Measurements from ENCODE around the gene PLCB1. TPM values are rescaled to one million over a fixed set of nuclear protein-coding genes. Genes with fewer than 3 reads are reported as not detected.

PLCB1 gene
- total RNA-seq, 1 donor = 13.4 TPM

DNA sequence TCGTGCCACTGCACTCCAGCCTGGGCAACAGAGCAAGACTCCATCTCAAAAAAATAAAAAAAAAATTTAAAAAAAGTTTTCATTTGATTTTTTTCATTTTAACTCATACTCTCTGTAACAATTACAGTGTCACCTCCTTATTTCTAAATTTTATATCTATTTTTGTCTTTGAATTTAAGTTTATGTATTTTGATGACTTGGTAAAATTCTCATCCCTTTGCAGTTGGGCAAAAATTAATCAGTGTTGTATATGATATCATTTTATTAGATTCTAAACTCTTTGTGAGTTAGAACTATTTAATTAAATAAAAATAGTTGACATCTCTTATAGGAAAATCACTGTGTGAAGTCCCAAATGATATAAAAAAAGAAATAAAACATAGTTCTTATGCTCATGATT is 270.7 kb downstream of the PLCB1 start:
- Histone ChIP-seq H2AFZ (ENCODE audit: low read length) (no peak overlapping the region), H3K79me2 (ENCODE audit: insufficient read depth, low read length) (no peaks in the 10 kb centered on the region), H3K4me3 (ENCODE audit: insufficient read depth, low read length) (no peak overlapping the region), H4K20me1 (ENCODE audit: insufficient read depth, low read length) (no peaks in the 10 kb centered on the region), H3K27ac (ENCODE audit: low read depth, low read length) (no peak overlapping the region), H3K36me3 (ENCODE audit: insufficient read depth, low read length) (no peaks in the 10 kb centered on the region), H3K27me3 (ENCODE audit: insufficient read depth, low read length) (no peaks in the 10 kb centered on the region), H3K4me1 (ENCODE audit: insufficient read depth, low read length) (no peaks in the 10 kb centered on the region), H3K9me3 (ENCODE audit: low read depth, low read length) (no peaks in the 10 kb centered on the region), H3K4me2 (ENCODE audit: insufficient read depth, low read length) (no peak overlapping the region)
- TF ChIP-seq, protein P1, sequence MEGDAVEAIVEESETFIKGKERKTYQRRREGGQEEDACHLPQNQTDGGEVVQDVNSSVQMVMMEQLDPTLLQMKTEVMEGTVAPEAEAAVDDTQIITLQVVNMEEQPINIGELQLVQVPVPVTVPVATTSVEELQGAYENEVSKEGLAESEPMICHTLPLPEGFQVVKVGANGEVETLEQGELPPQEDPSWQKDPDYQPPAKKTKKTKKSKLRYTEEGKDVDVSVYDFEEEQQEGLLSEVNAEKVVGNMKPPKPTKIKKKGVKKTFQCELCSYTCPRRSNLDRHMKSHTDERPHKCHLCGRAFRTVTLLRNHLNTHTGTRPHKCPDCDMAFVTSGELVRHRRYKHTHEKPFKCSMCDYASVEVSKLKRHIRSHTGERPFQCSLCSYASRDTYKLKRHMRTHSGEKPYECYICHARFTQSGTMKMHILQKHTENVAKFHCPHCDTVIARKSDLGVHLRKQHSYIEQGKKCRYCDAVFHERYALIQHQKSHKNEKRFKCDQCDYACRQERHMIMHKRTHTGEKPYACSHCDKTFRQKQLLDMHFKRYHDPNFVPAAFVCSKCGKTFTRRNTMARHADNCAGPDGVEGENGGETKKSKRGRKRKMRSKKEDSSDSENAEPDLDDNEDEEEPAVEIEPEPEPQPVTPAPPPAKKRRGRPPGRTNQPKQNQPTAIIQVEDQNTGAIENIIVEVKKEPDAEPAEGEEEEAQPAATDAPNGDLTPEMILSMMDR (IDR thresholded peaks at IDR 0.05; ENCODE audit: extremely low read depth, low read depth, low read length) = no peak
- no peak for DNase-seq (ENCODE audit: insufficient read length, low spot score, missing footprints)

DNA sequence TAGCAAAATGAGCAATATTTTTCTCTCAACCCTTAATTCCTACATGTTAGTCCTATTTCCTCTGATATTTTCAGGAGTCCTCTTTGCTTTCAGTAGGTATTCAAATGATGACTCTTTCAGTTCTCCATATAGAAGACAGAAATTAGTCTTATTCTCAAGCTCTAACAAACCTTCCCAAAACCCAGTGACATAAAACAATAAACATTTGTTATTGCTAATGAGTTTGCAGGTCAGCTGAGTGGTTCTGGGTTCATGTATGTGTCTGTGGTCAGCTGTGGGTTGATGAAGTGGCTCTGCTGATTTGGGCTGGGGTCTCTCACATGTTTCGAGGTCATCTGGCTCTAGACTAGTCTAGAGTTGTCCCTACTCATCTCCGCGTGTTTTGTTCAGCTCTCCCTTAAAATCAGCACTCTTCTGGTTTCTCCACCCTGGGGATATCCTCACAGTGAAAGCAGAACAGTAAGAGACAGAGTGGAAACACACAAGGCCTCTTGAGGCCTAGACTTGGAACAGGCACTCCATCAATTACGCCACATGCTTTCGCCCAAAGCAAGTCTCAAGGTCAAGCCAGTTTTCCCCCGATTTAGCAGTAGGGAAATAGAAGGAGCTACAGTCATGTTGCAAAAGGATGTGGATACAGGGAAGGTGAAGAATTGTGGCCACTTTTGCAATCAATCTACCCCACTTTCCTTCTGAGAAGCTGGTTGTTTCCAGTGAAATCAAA is 273.0 kb downstream of the PLCB1 start:
- Histone ChIP-seq H3K79me2 (ENCODE audit: insufficient read depth, low read length) (no peaks in the 10 kb centered on the region), H3K36me3 (ENCODE audit: insufficient read depth, low read length) (no peaks in the 10 kb centered on the region), H3K4me3 (ENCODE audit: insufficient read depth, low read length) (no peak overlapping the region), H2AFZ (ENCODE audit: low read length) (no peak overlapping the region), H3K9me3 (ENCODE audit: low read depth, low read length) (no peaks in the 10 kb centered on the region), H3K27me3 (ENCODE audit: insufficient read depth, low read length) (no peaks in the 10 kb centered on the region), H3K4me1 (ENCODE audit: insufficient read depth, low read length) (no peaks in the 10 kb centered on the region), H3K27ac (ENCODE audit: low read depth, low read length) (no peak overlapping the region), H3K4me2 (ENCODE audit: insufficient read depth, low read length) (no peak overlapping the region), H4K20me1 (ENCODE audit: insufficient read depth, low read length) (no peaks in the 10 kb centered on the region)
- TF ChIP-seq, protein P1 (IDR thresholded peaks at IDR 0.05; ENCODE audit: extremely low read depth, low read depth, low read length) = no peak
- DNase-seq (ENCODE audit: insufficient read length, low spot score, missing footprints) = no peak

DNA sequence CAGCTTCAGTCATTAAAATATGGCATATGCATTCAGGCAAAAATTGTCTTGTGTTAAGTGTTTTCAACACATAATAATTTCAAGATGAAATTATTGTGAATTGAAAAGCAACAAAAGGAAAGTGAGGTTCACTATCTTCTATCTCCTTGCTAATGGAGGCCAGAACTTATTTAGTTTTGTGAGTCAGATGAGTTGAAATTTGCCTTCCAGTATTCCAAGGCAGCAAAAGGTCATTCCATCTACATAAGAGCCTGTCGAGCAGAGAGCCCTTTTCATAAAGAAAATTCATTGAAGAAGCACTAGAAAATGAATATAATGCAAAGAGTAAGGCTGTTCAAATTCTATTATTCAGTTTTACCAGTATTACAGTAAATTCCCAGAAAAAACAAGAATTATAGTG is 274.3 kb downstream of the PLCB1 start:
- H3K27me3 ChIP-seq (ENCODE audit: insufficient read depth, low read length) = no peaks in the 10 kb centered on the region
- TF ChIP-seq, protein P1 (IDR thresholded peaks at IDR 0.05; ENCODE audit: extremely low read depth, low read depth, low read length) = no peak
- no peaks in the 10 kb centered on the region for H4K20me1 ChIP-seq (ENCODE audit: insufficient read depth, low read length)
- no peak overlapping the region for H3K4me2 ChIP-seq (ENCODE audit: insufficient read depth, low read length)
- DNase-seq (ENCODE audit: insufficient read length, low spot score, missing footprints) = no peak
- no peak overlapping the region for H3K27ac ChIP-seq (ENCODE audit: low read depth, low read length)
- no peaks in the 10 kb centered on the region for H3K79me2 ChIP-seq (ENCODE audit: insufficient read depth, low read length)
- H2AFZ ChIP-seq (ENCODE audit: low read length) = no peak overlapping the region
- H3K36me3 ChIP-seq (ENCODE audit: insufficient read depth, low read length) = no peaks in the 10 kb centered on the region
- H3K4me3 ChIP-seq (ENCODE audit: insufficient read depth, low read length) = no peak overlapping the region
- H3K9me3 ChIP-seq (ENCODE audit: low read depth, low read length) = no peaks in the 10 kb centered on the region
- no peaks in the 10 kb centered on the region for H3K4me1 ChIP-seq (ENCODE audit: insufficient read depth, low read length)

DNA sequence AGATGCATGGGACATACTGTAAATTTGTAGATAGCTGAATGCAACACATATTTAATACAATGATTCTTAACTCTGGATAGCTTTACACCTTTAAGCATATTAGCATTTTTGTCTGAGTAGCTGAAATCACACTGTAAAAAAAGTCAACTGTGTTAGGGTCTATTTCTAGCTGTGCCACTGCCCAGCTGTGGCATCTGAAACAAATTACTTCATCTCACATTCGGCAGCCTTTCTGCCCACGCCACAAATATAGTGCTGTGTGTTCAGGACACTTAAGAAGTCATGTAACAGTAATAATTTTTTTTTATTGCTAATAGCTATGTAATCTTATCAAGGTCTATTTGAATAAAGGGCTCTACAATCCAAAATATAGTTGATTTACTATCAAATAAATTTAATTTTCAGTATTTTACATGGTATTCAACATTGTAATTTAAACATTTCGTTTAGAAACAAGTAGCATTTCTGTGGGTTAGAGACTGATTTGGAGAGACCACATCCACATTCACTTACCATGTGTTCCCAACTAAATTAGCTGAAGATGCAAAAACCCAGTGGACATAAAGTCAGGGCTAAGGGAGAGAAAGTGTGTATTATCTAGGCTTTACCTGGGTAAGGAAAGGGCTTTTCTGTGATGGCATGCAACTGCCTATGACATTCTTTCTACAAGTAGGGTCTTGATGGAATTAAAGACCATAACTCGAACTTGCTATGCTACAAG is 276.7 kb downstream of the PLCB1 start:
- no peak for DNase-seq (ENCODE audit: insufficient read length, low spot score, missing footprints)
- no peaks in the 10 kb centered on the region for H3K4me1 ChIP-seq (ENCODE audit: insufficient read depth, low read length)
- no peaks in the 10 kb centered on the region for H4K20me1 ChIP-seq (ENCODE audit: insufficient read depth, low read length)
- H3K27ac ChIP-seq (ENCODE audit: low read depth, low read length) = no peak overlapping the region
- H2AFZ ChIP-seq (ENCODE audit: low read length) = no peak overlapping the region
- no peak overlapping the region for H3K4me2 ChIP-seq (ENCODE audit: insufficient read depth, low read length)
- H3K4me3 ChIP-seq (ENCODE audit: insufficient read depth, low read length) = no peak overlapping the region
- no peaks in the 10 kb centered on the region for H3K27me3 ChIP-seq (ENCODE audit: insufficient read depth, low read length)
- H3K79me2 ChIP-seq (ENCODE audit: insufficient read depth, low read length) = no peaks in the 10 kb centered on the region
- H3K36me3 ChIP-seq (ENCODE audit: insufficient read depth, low read length) = no peaks in the 10 kb centered on the region
- TF ChIP-seq, protein P1 (IDR thresholded peaks at IDR 0.05; ENCODE audit: extremely low read depth, low read depth, low read length) = no peak
- no peaks in the 10 kb centered on the region for H3K9me3 ChIP-seq (ENCODE audit: low read depth, low read length)
